ENCODE measurements around the gene CLIP4. TPM values are rescaled to one million over a fixed set of nuclear protein-coding genes. Genes with fewer than 3 reads are reported as not detected.
"Not testable (repeated sequence)": the region's sequence is repeated elsewhere in the genome, so short reads cannot be mapped to it uniquely, and the experiment has no call there.

Gene CLIP4
- polyA plus RNA-seq, 1 experiment = 38.8 TPM

- peak; percentile 13 for DNase-seq (ENCODE audit: low read depth)
- CTCF ChIA-PET = interaction anchor here (3.0 kb wide), 1 partner anchor 10 kb away, joined by 10 read pairs; no protein-coding TSS in a partner anchor
- no peak for TF ChIP-seq CTCF (IDR thresholded peaks at IDR 0.05; ENCODE audit: insufficient read depth, low read depth, low read length)
- Histone ChIP-seq H3K36me3 (ENCODE audit: control insufficient read depth, insufficient read depth, low read length) (no peaks in the 10 kb centered on the region), H3K27me3 (ENCODE audit: control insufficient read depth, insufficient read depth, low read length) (peaks cover 2% of the 10 kb centered on the region; the same call in 1 of the 2 replicates), H3K4me3 (ENCODE audit: low read depth, low read length) (no peak overlapping the region)
- POLR2A ChIA-PET = no interaction called here
Measured at GRCh38 chr2:29075894-29076705, 39.1 kb upstream of the CLIP4 start.

GRCh38 chr2:29079887-29080286 is 35.3 kb upstream of the CLIP4 start:
- Histone ChIP-seq H3K4me3 (ENCODE audit: low read depth, low read length) (no peak overlapping the region), H3K27me3 (ENCODE audit: control insufficient read depth, insufficient read depth, low read length) (no peaks in the 10 kb centered on the region), H3K36me3 (ENCODE audit: control insufficient read depth, insufficient read depth, low read length) (no peaks in the 10 kb centered on the region)
- ChIA-PET CTCF (no interaction called here), POLR2A (no interaction called here)
- TF ChIP-seq CTCF (IDR thresholded peaks at IDR 0.05; ENCODE audit: insufficient read depth, low read depth, low read length) = no peak
- DNase-seq (ENCODE audit: low read depth) = no peak

- DNase-seq (ENCODE audit: low read depth) = no peak
- CTCF ChIA-PET = no interaction called here
- TF ChIP-seq CTCF (IDR thresholded peaks at IDR 0.05; ENCODE audit: insufficient read depth, low read depth, low read length) = no peak
- no peaks in the 10 kb centered on the region for H3K36me3 ChIP-seq (ENCODE audit: control insufficient read depth, insufficient read depth, low read length)
- POLR2A ChIA-PET = no interaction called here
- no peaks in the 10 kb centered on the region for H3K27me3 ChIP-seq (ENCODE audit: control insufficient read depth, insufficient read depth, low read length)
- no peak overlapping the region for H3K4me3 ChIP-seq (ENCODE audit: low read depth, low read length)
Measured at GRCh38 chr2:29080886-29081743, 34.1 kb upstream of the CLIP4 start.

GRCh38 chr2:29082804-29083495 is 32.3 kb upstream of the CLIP4 start:
- no peak for TF ChIP-seq CTCF (IDR thresholded peaks at IDR 0.05; ENCODE audit: insufficient read depth, low read depth, low read length)
- DNase-seq (ENCODE audit: low read depth) = no peak
- no peak overlapping the region for H3K4me3 ChIP-seq (ENCODE audit: low read depth, low read length)
- ChIA-PET CTCF (no interaction called here), POLR2A (interaction anchor here (0.7 kb wide), 1 partner anchor 40 kb away, joined by 4 read pairs; no protein-coding TSS in a partner anchor)
- no peaks in the 10 kb centered on the region for H3K36me3 ChIP-seq (ENCODE audit: control insufficient read depth, insufficient read depth, low read length)
- H3K27me3 ChIP-seq (ENCODE audit: control insufficient read depth, insufficient read depth, low read length) = no peaks in the 10 kb centered on the region

- no peak for TF ChIP-seq CTCF (IDR thresholded peaks at IDR 0.05; ENCODE audit: insufficient read depth, low read depth, low read length)
- H3K4me3 ChIP-seq (ENCODE audit: low read depth, low read length) = no peak overlapping the region
- no peaks in the 10 kb centered on the region for H3K36me3 ChIP-seq (ENCODE audit: control insufficient read depth, insufficient read depth, low read length)
- ChIA-PET POLR2A (no interaction called here), CTCF (no interaction called here)
- DNase-seq (ENCODE audit: low read depth) = no peak
- H3K27me3 ChIP-seq (ENCODE audit: control insufficient read depth, insufficient read depth, low read length) = no peaks in the 10 kb centered on the region
Measured at GRCh38 chr2:29084554-29084953, 30.7 kb upstream of the CLIP4 start.

- H3K27me3 ChIP-seq (ENCODE audit: control insufficient read depth, insufficient read depth, low read length); CTCF ChIA-PET; DNase-seq (ENCODE audit: low read depth); H3K4me3 ChIP-seq (ENCODE audit: low read depth, low read length); H3K36me3 ChIP-seq (ENCODE audit: control insufficient read depth, insufficient read depth, low read length); POLR2A ChIA-PET: not testable (repeated sequence)
Measured at GRCh38 chr2:29090311-29090710, 24.9 kb upstream of the CLIP4 start.
